ENCODE results near the gene MXRA7.
"Not testable (repeated sequence)": the region's sequence is repeated elsewhere in the genome, so short reads cannot be mapped to it uniquely, and the experiment has no call there.

The MXRA7 gene

DNA sequence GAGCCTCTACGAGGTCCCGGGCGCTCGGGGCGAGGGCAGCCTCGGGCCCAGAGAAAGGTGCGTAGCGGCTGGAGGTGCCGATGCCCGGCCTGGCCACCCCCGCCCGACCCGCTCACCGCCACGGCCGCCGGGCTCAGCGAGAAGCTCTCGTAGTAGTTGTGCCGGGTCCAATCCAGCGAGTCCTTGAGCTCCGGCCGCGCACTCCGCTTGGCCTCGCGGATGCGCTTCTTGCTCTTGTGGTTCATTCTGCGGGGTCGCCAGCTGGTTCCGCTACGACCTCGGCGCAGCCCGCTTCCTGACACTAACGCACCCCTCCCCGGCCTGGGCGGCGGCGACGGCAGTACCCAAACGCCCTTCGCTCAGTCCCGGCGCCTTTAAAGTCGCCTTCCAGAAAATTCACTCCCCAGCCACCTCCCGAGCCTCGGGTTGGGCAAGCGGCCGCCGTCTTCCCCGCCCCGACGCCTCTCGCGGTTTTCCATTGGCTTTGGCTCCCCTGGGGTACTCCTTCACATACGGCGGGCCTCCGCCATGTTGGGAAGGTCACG is 15.5 kb upstream of the MXRA7 start, which contains the start of gene JMJD6:
Gene JMJD6 (minus strand): TSS at position 376 of the 545 bp plus-strand sequence. CDS start 131 bp downstream, at position 245.
- H3K4me3 ChIP-seq (ENCODE audit: low read depth, low read length): peak within 1 kb of the TSS; percentile 61
- TF ChIP-seq, protein P1, sequence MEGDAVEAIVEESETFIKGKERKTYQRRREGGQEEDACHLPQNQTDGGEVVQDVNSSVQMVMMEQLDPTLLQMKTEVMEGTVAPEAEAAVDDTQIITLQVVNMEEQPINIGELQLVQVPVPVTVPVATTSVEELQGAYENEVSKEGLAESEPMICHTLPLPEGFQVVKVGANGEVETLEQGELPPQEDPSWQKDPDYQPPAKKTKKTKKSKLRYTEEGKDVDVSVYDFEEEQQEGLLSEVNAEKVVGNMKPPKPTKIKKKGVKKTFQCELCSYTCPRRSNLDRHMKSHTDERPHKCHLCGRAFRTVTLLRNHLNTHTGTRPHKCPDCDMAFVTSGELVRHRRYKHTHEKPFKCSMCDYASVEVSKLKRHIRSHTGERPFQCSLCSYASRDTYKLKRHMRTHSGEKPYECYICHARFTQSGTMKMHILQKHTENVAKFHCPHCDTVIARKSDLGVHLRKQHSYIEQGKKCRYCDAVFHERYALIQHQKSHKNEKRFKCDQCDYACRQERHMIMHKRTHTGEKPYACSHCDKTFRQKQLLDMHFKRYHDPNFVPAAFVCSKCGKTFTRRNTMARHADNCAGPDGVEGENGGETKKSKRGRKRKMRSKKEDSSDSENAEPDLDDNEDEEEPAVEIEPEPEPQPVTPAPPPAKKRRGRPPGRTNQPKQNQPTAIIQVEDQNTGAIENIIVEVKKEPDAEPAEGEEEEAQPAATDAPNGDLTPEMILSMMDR (IDR thresholded peaks at IDR 0.05; ENCODE audit: low read depth, low read length): no peak

DNA sequence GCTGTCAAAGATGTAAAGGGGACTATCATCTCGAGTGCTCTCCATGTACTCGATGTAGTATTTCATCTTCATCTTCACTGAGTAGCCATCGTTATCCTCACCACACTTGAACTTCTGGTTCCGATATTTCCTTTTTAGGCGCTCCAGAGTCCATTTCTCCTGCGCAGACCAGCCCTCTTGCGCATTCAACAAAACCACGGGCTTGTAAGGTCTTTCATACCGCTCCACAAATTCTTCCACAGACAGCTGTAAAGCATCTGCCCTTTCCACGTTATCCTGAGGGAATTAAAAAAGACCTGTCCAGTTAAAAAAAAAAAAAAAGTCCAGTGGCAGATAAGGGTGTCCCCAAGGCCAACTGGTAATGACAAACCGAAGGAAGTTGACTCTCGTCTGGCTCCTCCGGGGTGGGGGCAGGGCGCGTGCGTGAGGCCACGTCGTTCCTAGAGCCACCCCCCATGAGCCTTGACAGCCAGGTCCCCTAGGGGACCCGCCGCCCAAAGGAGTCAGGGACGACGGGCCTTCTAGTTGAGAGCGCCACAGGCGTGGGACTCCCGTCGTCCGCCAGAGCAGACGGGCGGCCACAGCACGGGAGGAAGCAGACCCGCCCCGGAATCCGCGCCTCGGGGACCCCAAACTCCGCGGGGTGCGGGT is 14.9 kb upstream of the MXRA7 start:
- H3K4me3 ChIP-seq (ENCODE audit: low read depth, low read length): peak overlapping the region; percentile 61
- TF ChIP-seq, protein P1 (IDR thresholded peaks at IDR 0.05; ENCODE audit: low read depth, low read length): no peak

DNA sequence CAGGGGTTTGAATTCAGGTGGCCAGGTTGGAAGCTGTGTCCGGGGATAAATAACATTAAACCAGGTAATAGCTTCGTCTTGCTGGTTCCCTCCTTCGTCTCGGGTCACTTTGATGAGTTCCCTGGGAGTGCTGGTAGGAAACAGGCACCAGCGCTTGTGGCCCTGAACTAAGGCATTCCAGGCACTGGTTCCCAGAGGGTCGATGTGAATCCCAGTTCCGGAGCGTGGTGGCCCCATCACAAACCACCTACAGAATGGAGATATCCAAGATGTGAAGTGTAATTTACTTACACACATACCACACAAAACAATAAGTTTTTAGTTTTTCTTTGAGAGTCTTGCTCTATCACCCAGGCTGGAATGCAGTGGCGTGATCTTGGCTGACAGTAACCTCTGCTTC is 13.0 kb upstream of the MXRA7 start:
- no peak overlapping the region for H3K4me3 ChIP-seq (ENCODE audit: low read depth, low read length)
- TF ChIP-seq, protein P1 (IDR thresholded peaks at IDR 0.05; ENCODE audit: low read depth, low read length): no peak

DNA sequence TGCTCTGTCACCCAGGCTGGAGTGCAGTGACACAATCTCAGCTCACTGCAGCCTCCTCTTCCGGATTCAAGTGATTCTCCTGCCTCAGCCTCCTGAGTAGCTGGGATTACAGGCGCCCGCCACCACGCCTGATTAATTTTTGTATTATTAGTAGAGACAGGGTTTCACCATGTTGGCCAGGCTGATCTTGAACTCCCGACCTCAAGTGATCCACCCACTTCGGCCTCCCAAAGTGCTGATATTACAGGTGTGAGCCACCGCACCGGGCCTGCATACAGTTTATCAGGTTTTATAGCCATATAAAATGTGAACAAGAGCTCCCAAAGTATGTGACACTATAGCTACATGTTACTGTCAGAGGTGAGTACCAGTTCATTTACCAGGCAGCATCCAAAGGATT is 12.2 kb upstream of the MXRA7 start:
- not testable (repeated sequence) for H3K4me3 ChIP-seq (ENCODE audit: low read depth, low read length)

DNA sequence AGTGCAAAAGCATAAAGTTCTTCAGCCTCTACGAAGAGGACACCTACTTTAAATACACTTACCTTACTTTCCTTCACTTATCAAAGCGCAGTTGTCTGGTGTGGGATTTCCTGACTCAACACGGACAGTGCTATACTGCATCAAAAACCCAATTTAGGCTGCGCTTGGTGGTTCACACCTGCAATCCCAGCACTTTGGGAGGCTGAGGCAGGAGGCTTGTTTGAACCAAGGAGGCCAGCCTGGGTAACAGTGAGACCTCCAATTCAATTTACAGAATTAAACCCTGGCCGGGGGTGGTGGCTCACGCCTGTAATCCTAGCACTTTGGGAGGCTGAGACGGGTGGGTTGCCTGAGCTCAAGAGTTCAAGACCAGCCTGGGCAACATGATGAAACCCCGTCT is 11.5 kb upstream of the MXRA7 start:
- H3K4me3 ChIP-seq (ENCODE audit: low read depth, low read length): no peak overlapping the region
- TF ChIP-seq, protein P1 (IDR thresholded peaks at IDR 0.05; ENCODE audit: low read depth, low read length): no peak

DNA sequence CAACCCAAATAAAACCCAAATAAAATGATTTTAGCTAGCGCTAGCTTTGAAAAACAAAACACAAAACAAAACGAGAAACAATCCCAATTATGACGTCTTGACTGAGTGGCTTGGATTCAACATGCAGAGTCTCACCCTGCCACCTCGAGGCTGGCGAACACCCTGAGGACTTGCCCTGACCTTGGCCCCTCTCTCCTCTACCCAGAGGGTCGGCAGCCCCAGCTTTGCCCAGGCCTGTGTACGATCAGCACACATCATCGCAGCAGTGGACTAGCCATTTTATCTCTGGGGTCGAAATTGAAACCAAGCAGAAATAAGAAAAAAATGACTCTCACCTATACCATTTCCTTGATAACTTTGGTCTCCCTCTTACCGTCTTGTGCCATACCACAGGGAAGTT is 10.7 kb upstream of the MXRA7 start:
- no peak overlapping the region for H3K4me3 ChIP-seq (ENCODE audit: low read depth, low read length)
- TF ChIP-seq, protein P1 (IDR thresholded peaks at IDR 0.05; ENCODE audit: low read depth, low read length): no peak

DNA sequence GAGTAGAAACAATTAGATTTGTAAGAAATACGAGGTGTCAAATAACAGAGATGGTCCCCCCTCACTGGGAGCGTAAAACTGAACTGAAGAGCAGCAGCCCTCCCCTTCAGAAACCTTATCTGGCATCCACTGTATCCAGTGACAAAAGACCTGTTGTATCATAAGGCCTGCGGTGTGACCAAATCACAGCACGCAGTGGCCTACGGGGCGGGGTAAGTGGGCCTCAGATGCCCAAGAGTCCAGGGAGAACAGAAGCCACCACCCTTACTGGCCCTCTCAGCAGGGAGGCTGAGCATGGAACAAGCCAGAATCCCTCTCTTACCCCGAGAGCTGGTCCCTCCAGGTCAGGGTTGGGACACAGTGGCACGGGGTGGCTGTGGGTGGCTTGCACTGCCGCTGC is 10.2 kb upstream of the MXRA7 start:
- TF ChIP-seq, protein P1 (IDR thresholded peaks at IDR 0.05; ENCODE audit: low read depth, low read length): no peak
- no peak overlapping the region for H3K4me3 ChIP-seq (ENCODE audit: low read depth, low read length)

DNA sequence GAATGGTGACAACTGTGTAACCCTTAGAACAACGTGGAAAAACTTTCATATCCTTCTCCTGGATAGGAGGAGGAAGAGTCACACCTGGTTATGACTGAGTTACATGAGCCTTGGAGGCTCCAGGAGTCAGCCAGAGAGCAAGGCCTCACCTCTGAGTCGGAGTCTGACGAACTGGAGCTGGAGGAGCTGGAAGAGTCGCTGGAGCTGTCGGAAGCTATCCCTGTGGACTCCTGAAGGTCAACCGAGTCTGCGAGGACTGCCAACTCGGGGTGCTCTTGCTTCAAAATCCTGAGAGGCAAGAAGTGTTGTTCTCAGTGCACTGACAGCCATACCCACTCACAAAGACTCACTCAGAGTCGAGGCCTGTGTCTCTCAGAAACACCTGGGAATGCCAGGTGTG is 9.4 kb upstream of the MXRA7 start:
- TF ChIP-seq, protein P1 (IDR thresholded peaks at IDR 0.05; ENCODE audit: low read depth, low read length): no peak

More for the DNA sequence above, 9.4 kb upstream of the MXRA7 start:
- no peak overlapping the region for H3K4me3 ChIP-seq (ENCODE audit: low read depth, low read length)
